Left lung (tissue), 10 donors: ENCODE data around the gene CACNA1A. TPM values are rescaled to one million over a fixed set of nuclear protein-coding genes. Genes with fewer than 3 reads are reported as not detected.

Source experiments
- ATAC-seq: fragments of 200-7000 bp; cut with Tn5 transposase; one replicate; pipeline ENCODE4 v1.9.1; 2020; ENCODE audit warnings: moderate library complexity
- DNase-seq, 4 donors: peaks; one replicate each; pipeline ENCODE4 v3.0.0-alpha.2; 2013 to 2020
- H3K27ac ChIP-seq, 2 donors: fragments of 200-600 bp; sonication (generic) in 1 of 2; one replicate each; pipeline versions ENCODE4 v1.5.0 to v1.8.0; 2020 to 2021
- H3K27me3 ChIP-seq, 2 donors: fragments of 200-600 bp; sonication (generic) in 1 of 2; one replicate each; pipeline versions ENCODE4 v1.5.0 to v1.8.0; 2020 to 2021
- H3K36me3 ChIP-seq, 2 donors: fragments of 200-600 bp; sonication (generic) in 1 of 2; one replicate each; pipeline versions ENCODE4 v1.5.0 to v1.8.0; 2020 to 2021
- H3K4me1 ChIP-seq, 2 donors: fragments of 200-600 bp; one replicate each; pipeline ENCODE4 v1.8.0; 2021
- H3K4me3 ChIP-seq, 2 donors: fragments of 200-600 bp; sonication (generic) in 1 of 2; one replicate each; pipeline versions ENCODE4 v1.5.0 to v1.8.0; 2020 to 2021; ENCODE audit warnings: mild to moderate bottlenecking in 1 of 2
- H3K9me3 ChIP-seq, 2 donors: fragments of 200-600 bp; sonication (generic) in 1 of 2; one replicate each; pipeline versions ENCODE4 v1.5.0 to v1.8.0; 2020 to 2021
- CTCF ChIP-seq, 2 donors: fragments of 200-600 bp; sonication (generic) in 1 of 2; IDR thresholded peaks; one replicate each; pipeline versions ENCODE4 v1.5.0 to v1.8.0; 2021; ENCODE audit warnings: antibody characterized with exemption in 2 of 2
- intact Hi-C, 2 donors: fragments of 100-400 bp; cut with DNase I; formaldehyde crosslinking; loops; one replicate each; pipeline versions ENCODE4 v1.11.2 to v1.14.2; 2022
- polyA plus RNA-seq, 6 donors: library from polyadenylated mRNA; unstranded; fragments of 120-200 nt; gene quantifications; one replicate each; pipeline ENCODE4 v1.2.1, GENCODE V29; 2013; ENCODE audit not compliant: insufficient read length in 6 of 6
- total RNA-seq, 2 donors: library from RNA; stranded (reverse); fragmentation: NEBNext Ultra II Directional; extraction: Animal tissue kit (Norgen Biotek cat#: 25700); gene quantifications; one replicate each; pipeline ENCODE4 v1.2.1, GENCODE V29; 2021
- donor health status: DM: no; HTN: yes; CAD: no.
- donor health status: DM: no; HTN: no; CAD: no.

CACNA1A gene
- total and polyA plus RNA-seq, 8 donors = 0.20 to 5.4 (median 3.9) TPM

- Histone ChIP-seq H3K4me3 (no peak overlapping the region), H3K27me3 (peaks cover 0 to 6% of the 10 kb centered on the region in 2 donors), H3K36me3 (no peaks in the 10 kb centered on the region), H3K27ac (no peak overlapping the region), H3K9me3 (peaks cover 0 to 5% of the 10 kb centered on the region in 2 donors), H3K4me1 (no peaks in the 10 kb centered on the region)
- intact Hi-C loops = no loop called here
- DNase-seq (no peak), ATAC-seq (no peak)
- TF ChIP-seq CTCF (IDR thresholded peaks at IDR 0.05) = no peak
Measured at GRCh38 chr19:13373599-13373998, 132.7 kb downstream of the CACNA1A start.

DNA sequence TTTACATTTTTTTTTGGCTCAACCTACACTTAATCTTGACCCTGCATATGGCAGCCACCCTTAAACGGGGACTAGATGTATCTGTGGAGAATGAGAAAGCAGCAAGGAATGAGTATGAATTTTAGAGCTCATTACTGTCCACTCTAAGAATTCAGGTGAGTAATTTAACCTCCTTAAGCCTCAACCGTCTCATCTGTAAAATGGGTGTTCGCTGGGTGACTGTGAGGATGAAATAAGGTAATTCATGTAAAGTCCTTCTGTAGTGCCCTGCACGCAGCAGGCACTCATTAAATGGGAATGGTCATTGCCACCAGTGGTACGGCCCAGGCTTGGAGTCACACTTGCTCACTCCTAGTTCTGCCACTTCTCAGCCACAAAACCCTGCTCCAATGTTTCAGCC lies 135.3 kb downstream of the CACNA1A start:
- H3K36me3 ChIP-seq = no peaks in the 10 kb centered on the region
- TF ChIP-seq CTCF (IDR thresholded peaks at IDR 0.05) = no peak
- H3K9me3 ChIP-seq = peaks cover 0 to 5% of the 10 kb centered on the region in 2 donors
- ATAC-seq (no peak), DNase-seq (no peak)
- no peak overlapping the region for H3K4me3 ChIP-seq
- intact Hi-C loops = no loop called here
- peaks cover 0 to 16% of the 10 kb centered on the region in 2 donors for H3K27me3 ChIP-seq
- H3K4me1 ChIP-seq = no peaks in the 10 kb centered on the region
- no peak overlapping the region for H3K27ac ChIP-seq

- Histone ChIP-seq H3K27ac (no peak overlapping the region), H3K27me3 (peaks cover 0 to 20% of the 10 kb centered on the region in 2 donors), H3K36me3 (no peaks in the 10 kb centered on the region), H3K4me3 (no peak overlapping the region), H3K4me1 (no peaks in the 10 kb centered on the region), H3K9me3 (no peaks in the 10 kb centered on the region)
- ATAC-seq = no peak
- intact Hi-C loops = no loop called here
- DNase-seq = no peak
- TF ChIP-seq CTCF (IDR thresholded peaks at IDR 0.05) = no peak
Measured at GRCh38 chr19:13366529-13367143, 139.6 kb downstream of the CACNA1A start.

DNA sequence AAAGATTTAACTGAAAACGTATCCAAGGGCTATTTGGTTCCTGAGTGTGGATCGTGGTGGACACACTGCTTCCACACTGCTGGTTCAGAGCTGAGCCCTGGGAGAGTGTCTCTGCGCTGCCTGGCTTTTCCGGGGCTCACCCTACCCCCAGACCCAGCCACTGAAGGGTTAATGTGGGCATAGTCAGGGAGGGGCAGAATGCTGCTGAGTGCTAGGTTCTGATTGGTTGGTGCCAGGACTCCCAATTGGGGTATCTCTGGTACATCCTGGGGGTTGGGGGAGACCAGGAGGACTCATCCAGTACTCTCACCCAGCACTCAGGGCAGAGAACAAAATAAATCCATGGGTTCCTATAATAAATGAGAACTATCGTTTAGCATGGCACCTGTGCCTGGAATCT lies 142.3 kb downstream of the CACNA1A start:
- Histone ChIP-seq H3K4me3 (no peak overlapping the region), H3K9me3 (peaks cover 0 to 12% of the 10 kb centered on the region in 2 donors), H3K4me1 (no peaks in the 10 kb centered on the region), H3K27me3 (peaks cover 0 to 14% of the 10 kb centered on the region in 2 donors), H3K36me3 (no peaks in the 10 kb centered on the region), H3K27ac (no peak overlapping the region)
- TF ChIP-seq CTCF (IDR thresholded peaks at IDR 0.05) = no peak
- ATAC-seq = no peak
- intact Hi-C loops = no loop called here
- DNase-seq = no peak

- H3K27me3 ChIP-seq = peaks cover 0 to 14% of the 10 kb centered on the region in 2 donors
- DNase-seq (no peak), ATAC-seq (no peak)
- no peak overlapping the region for H3K27ac ChIP-seq
- peaks cover 0 to 13% of the 10 kb centered on the region in 2 donors for H3K9me3 ChIP-seq
- TF ChIP-seq CTCF (IDR thresholded peaks at IDR 0.05) = no peak
- no peaks in the 10 kb centered on the region for H3K36me3 ChIP-seq
- no peaks in the 10 kb centered on the region for H3K4me1 ChIP-seq
- no peak overlapping the region for H3K4me3 ChIP-seq
- intact Hi-C loops = no loop called here
Measured at GRCh38 chr19:13363245-13363644, 143.0 kb downstream of the CACNA1A start.
